ENCODE measurements around the gene UGT1A8.

DNA sequence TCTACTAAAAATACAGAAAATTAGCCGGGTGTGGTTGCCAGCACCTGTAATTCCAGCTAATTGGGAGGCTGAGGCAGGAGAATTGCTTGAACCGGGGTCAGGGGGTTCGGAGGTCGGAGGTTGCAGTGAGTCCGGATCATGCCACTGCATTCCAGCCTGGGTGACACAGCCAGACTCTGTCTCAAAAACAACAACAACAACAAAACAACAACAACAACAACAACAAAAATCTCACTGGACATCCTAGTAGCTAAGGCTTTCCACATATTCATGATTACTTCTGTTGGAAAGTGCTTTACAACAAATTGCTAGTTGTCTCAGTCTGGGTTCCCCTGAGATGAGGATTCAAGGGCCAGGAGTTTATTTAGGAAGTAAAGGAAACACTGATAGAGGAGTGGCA, 156.4 kb downstream of the UGT1A8 start:
- no peak for TF ChIP-seq USF2 (IDR thresholded peaks at IDR 0.05; ENCODE audit: low read depth, low read length)
- TF ChIP-seq, protein P1, sequence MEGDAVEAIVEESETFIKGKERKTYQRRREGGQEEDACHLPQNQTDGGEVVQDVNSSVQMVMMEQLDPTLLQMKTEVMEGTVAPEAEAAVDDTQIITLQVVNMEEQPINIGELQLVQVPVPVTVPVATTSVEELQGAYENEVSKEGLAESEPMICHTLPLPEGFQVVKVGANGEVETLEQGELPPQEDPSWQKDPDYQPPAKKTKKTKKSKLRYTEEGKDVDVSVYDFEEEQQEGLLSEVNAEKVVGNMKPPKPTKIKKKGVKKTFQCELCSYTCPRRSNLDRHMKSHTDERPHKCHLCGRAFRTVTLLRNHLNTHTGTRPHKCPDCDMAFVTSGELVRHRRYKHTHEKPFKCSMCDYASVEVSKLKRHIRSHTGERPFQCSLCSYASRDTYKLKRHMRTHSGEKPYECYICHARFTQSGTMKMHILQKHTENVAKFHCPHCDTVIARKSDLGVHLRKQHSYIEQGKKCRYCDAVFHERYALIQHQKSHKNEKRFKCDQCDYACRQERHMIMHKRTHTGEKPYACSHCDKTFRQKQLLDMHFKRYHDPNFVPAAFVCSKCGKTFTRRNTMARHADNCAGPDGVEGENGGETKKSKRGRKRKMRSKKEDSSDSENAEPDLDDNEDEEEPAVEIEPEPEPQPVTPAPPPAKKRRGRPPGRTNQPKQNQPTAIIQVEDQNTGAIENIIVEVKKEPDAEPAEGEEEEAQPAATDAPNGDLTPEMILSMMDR (conservative IDR thresholded peaks at IDR 0.05; ENCODE audit: low read depth, low read length): no peak

Measured in IMR-90 (cell line).